HepG2 (cell line): ENCODE results near the gene SLC2A10. TPM values are rescaled to one million over a fixed set of nuclear protein-coding genes. Genes with fewer than 3 reads are reported as not detected.
A peak's percentile ranks its signal among the peaks of the same experiment; 100 is the strongest.

Experiments used
- SIN3A ChIP-seq: IDR thresholded peaks from 2 replicates; pipeline ENCODE4 v1.6.1; 2011; ENCODE audit warnings: low read depth, mild to moderate bottlenecking, control low read depth, low read length, borderline replicate concordance
- ZBTB8A ChIP-seq: sonication (generic); formaldehyde crosslinking; IDR thresholded peaks from 2 replicates; pipeline ENCODE4 v1.4.0; 2020; ENCODE audit warnings: mild to moderate bottlenecking, low read depth, missing genetic modification reagents, borderline replicate concordance
- ZMYM3 ChIP-seq: sonication (generic); formaldehyde crosslinking; IDR thresholded peaks from 2 replicates; pipeline ENCODE4 v1.5.1; 2020; ENCODE audit warnings: mild to moderate bottlenecking, missing genetic modification reagents
- ZNF484 ChIP-seq: sonication (generic); formaldehyde crosslinking; IDR thresholded peaks from 2 replicates; pipeline ENCODE4 v1.5.1; 2020; ENCODE audit warnings: mild to moderate bottlenecking, low read depth, missing genetic modification reagents, borderline replicate concordance
- polyA plus RNA-seq, 8 experiments: library from polyadenylated mRNA; depleted of rRNA in 3 of 8; stranded (reverse) in 7 of 8; unstranded in 1 of 8; fragments of >200 nt; fragmentation: Illumina TruSeq in 4 of 8; extraction: Trizol in 4 of 8; gene quantifications; 2 replicates each; pipeline versions ENCODE4 v1.2.1 to v1.2.3, GENCODE V29; 2011 to 2016; ENCODE audit warnings: low read depth in 4 of 8, missing spikeins in 1 of 8, mixed read lengths in 1 of 8; ENCODE audit not compliant: insufficient read depth in 1 of 8
- total RNA-seq, 5 experiments: library from RNA; depleted of rRNA; stranded (reverse); fragments of >200 nt; fragmentation: Illumina TruSeq; extraction: Trizol; gene quantifications; 2 replicates each; pipeline ENCODE4 v1.2.3, GENCODE V29; 2016; ENCODE audit warnings: low read depth in 1 of 5
- TF ChIP-seq, protein P1 (sequence below), 2 experiments: fragments of 450-650 bp in 1 of 2; sonication (generic) in 1 of 2; formaldehyde crosslinking in 1 of 2; IDR thresholded peaks; 2 replicates each; pipeline versions ENCODE4 v1.6.1 to v1.8.0; 2016 to 2022; ENCODE audit warnings: antibody characterized with exemption in 1 of 2, mild to moderate bottlenecking in 1 of 2, missing genetic modification reagents in 1 of 2
- TF ChIP-seq, protein P2 (sequence below), 2 experiments: sonication (generic) in 1 of 2; formaldehyde crosslinking in 1 of 2; IDR thresholded peaks; 2 replicates each; pipeline versions ENCODE4 v1.4.0 to v1.6.1; 2016 to 2020; ENCODE audit warnings: borderline replicate concordance in 1 of 2, low read depth in 1 of 2, mild to moderate bottlenecking in 1 of 2, missing genetic modification reagents in 1 of 2
- TF ChIP-seq, protein P3 (sequence below): sonication (generic); formaldehyde crosslinking; IDR thresholded peaks from 2 replicates; pipeline ENCODE4 v1.4.0; 2020; ENCODE audit warnings: missing genetic modification reagents, borderline replicate concordance
- TF ChIP-seq, protein P4 (sequence below): sonication (generic); formaldehyde crosslinking; IDR thresholded peaks from 2 replicates; pipeline ENCODE4 v1.5.0; 2020; ENCODE audit warnings: missing genetic modification reagents, mild to moderate bottlenecking, borderline replicate concordance

Gene SLC2A10
- total and polyA plus RNA-seq, 2 of the 13 experiments (the other 11 are each of a cell fraction or from before 2014, with no cell fraction given), result 16.0 to 18.4 TPM

DNA sequence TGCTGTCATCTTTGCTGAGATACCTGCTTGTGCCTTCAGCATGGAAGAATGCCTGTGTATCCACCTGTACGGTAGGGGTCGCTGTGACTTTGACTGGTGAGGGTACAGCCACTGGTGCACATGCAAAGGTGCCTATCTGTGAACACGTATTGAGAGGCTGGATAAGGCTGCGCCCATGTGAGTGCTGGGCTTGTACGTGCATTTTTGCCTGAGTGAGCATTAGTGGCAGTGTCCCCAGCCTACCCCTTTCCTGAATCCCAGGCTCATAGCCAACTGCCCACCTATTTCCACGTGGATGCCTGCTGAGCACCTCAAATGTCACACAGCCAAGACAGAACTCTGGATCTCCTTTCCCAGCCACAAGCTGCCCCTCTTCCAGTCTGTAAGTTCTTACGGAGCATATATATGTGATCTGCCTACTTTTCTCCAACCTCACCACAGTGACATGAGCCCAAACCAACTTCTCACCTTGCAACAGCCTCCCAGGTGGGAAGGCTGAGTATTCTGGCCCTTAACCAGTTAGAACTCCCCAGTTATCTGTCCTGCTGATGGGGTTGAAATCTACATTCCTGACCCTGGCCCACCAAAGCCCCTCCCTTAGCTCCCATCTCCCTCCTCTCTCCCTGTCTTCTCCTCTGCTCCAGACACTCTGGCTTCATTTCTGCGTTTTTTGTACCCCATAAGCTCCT is 1.1 kb upstream of the SLC2A10 start (continued):
- TF ChIP-seq, protein P1, sequence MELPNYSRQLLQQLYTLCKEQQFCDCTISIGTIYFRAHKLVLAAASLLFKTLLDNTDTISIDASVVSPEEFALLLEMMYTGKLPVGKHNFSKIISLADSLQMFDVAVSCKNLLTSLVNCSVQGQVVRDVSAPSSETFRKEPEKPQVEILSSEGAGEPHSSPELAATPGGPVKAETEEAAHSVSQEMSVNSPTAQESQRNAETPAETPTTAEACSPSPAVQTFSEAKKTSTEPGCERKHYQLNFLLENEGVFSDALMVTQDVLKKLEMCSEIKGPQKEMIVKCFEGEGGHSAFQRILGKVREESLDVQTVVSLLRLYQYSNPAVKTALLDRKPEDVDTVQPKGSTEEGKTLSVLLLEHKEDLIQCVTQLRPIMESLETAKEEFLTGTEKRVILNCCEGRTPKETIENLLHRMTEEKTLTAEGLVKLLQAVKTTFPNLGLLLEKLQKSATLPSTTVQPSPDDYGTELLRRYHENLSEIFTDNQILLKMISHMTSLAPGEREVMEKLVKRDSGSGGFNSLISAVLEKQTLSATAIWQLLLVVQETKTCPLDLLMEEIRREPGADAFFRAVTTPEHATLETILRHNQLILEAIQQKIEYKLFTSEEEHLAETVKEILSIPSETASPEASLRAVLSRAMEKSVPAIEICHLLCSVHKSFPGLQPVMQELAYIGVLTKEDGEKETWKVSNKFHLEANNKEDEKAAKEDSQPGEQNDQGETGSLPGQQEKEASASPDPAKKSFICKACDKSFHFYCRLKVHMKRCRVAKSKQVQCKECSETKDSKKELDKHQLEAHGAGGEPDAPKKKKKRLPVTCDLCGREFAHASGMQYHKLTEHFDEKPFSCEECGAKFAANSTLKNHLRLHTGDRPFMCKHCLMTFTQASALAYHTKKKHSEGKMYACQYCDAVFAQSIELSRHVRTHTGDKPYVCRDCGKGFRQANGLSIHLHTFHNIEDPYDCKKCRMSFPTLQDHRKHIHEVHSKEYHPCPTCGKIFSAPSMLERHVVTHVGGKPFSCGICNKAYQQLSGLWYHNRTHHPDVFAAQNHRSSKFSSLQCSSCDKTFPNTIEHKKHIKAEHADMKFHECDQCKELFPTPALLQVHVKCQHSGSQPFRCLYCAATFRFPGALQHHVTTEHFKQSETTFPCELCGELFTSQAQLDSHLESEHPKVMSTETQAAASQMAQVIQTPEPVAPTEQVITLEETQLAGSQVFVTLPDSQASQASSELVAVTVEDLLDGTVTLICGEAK (IDR thresholded peaks at IDR 0.05), result no peak
- TF ChIP-seq, protein P1 (CRISPR knock-in tag; IDR thresholded peaks at IDR 0.05), result peak; percentile 61; the same call in 1 of the 2 replicates
- TF ChIP-seq ZBTB8A (no peak), ZNF484 (CRISPR knock-in tag) (no peak), SIN3A (no peak), ZMYM3 (CRISPR knock-in tag) (peak; percentile 76; the same call in 1 of the 2 replicates)
- TF ChIP-seq, protein P2, sequence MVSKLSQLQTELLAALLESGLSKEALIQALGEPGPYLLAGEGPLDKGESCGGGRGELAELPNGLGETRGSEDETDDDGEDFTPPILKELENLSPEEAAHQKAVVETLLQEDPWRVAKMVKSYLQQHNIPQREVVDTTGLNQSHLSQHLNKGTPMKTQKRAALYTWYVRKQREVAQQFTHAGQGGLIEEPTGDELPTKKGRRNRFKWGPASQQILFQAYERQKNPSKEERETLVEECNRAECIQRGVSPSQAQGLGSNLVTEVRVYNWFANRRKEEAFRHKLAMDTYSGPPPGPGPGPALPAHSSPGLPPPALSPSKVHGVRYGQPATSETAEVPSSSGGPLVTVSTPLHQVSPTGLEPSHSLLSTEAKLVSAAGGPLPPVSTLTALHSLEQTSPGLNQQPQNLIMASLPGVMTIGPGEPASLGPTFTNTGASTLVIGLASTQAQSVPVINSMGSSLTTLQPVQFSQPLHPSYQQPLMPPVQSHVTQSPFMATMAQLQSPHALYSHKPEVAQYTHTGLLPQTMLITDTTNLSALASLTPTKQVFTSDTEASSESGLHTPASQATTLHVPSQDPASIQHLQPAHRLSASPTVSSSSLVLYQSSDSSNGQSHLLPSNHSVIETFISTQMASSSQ (IDR thresholded peaks at IDR 0.05; ENCODE audit: low read depth), result no peak
- TF ChIP-seq, protein P2 (CRISPR knock-in tag; IDR thresholded peaks at IDR 0.05; ENCODE audit: borderline replicate concordance), result no peak
- TF ChIP-seq, protein P3, sequence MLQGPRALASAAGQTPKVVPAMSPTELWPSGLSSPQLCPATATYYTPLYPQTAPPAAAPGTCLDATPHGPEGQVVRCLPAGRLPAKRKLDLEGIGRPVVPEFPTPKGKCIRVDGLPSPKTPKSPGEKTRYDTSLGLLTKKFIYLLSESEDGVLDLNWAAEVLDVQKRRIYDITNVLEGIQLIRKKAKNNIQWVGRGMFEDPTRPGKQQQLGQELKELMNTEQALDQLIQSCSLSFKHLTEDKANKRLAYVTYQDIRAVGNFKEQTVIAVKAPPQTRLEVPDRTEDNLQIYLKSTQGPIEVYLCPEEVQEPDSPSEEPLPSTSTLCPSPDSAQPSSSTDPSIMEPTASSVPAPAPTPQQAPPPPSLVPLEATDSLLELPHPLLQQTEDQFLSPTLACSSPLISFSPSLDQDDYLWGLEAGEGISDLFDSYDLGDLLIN (CRISPR knock-in tag), result no peak
- TF ChIP-seq, protein P4, sequence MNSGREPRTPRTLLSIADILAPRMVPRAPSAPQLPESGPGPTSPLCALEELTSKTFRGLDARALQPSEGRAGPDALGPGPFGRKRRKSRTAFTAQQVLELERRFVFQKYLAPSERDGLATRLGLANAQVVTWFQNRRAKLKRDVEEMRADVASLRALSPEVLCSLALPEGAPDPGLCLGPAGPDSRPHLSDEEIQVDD (CRISPR knock-in tag), result peak; percentile 68; the same call in 1 of the 2 replicates
